Measurements from ENCODE around the gene TNNI3.
A peak's percentile ranks its signal among the peaks of the same experiment; 100 is the strongest.
"Not testable (repeated sequence)": the region's sequence is repeated elsewhere in the genome, so short reads cannot be mapped to it uniquely, and the experiment has no call there.

The TNNI3 gene

DNA sequence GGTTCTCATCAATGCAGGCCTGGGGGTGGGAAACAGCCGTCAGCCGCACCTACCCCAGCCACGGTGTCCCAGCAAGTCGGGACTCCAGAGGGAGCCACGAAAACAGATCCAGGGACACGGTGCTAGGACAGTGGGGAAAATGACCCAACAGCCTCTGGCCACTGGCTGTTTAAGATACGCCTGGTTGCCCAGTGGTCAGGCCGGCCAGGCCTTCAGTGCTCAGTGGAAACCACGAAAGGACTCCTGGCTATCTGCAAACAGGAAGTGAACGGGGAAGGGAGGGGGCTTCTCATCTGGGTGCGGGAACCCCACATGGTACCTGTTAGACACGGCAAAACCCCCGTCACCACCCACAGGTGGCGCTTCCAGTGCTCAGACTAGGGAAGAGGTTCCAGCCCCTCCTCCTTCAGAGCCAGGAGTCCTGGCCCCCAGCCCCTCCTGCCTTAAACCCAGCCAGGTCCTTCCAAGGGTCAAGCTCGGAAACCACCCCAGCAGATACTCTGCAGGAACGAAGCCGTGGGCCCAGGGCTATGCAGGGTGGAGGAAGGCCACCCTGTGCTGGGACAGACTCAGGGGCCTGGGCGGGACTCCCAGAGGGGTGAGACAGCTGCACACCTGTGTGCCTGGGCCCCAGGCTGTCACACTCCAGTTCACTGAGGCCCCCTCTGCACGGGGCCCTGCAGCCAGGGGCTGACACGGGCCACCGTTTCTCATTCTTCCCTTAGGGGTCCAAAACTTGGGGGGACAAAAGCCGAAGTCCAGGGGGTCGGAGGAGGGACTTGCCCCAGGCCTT is 44.6 kb downstream of the TNNI3 start:
- peak; percentile 75 for DNase-seq (ENCODE audit: low spot score)

DNA sequence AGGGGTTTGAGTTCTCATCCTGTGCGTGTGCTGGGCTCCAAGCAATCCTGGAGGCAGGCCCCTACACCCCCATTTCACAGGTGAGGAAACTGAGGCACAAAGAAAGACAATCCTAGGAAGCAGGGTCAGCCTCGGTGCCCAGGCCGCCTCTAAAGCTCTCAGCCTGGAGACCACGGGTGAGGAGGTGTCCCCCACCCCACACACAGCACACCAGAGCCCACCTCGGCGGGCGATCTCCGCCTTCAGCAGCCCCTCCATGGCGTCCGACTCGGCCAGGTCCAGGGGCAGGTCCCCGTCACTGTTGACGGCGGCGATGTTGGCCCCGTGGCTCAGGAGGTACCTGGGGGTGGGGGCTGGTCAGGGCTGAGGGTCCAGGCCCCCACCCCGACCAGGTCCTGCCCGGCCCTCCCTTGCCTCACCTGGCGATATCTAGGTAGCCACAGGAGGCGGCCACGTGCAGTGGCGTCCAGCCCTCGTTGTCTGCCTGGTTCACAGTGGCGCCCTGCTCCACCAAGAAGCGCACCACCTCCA is 45.2 kb downstream of the TNNI3 start:
- DNase-seq (ENCODE audit: low spot score): no peak

DNA sequence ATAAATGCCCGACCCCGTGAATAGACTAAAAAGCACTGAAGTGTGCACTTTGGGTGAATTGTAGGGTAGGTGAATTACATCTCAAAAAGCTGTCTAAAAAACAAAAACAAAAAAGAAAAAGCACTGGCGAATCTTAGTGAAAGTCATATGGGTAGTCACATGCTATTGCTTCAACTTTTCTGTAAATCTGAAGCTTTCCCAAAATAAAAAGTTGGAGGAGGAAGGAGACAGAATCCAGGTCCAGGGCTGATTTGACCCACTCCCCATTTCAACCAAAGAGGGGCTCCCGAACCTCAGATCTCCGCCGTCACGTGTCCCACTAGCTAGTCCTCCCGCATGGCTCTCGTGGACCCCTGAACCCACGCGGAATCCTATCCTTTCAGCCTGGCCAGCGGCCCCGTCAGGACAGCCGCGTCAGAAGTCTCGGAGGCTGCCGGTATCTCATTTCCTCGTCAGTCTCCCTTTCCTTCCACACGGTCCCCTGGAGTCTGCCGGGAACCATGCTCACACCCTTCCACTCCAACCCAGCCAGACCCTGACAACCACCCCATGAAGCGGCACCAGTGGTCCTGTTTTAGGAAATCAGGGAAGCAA is 46.2 kb downstream of the TNNI3 start:
- DNase-seq (ENCODE audit: low spot score): no peak

DNA sequence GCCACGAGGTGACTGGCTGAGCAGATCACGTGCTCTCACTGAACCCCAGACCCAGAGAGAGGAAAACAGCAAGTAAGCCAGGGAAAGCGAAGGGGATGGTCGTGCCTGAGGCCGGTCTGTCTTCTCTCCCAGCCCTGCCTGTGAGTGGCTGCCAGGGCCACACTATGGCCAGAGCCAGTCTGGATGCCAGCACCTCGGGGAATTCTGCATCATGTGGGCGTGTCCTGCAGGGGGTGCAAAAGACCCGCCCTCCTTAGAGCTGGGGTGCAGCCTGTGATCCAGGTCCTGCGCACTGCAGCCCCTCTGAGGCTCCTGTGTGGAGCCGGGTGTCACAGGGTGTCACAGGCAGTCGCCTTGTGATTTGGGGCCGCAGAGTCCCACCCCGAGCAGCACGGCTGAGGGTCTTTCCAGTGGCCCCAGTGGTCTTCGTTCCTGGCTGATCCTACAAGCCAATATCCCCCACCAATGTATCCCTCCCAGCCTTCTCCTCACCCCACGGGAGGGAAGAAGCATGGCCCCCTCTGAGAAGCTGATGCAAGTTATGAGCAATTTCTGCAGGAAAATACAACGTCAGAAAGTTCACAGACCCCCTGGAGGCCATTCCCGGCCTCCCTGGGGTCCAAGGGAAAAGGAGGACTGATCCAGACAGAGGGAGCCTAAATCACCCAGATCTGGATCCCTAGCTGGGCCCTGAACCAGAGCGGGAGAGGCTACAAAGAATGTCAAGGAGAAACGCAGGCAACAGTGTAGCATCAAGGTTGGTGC is 47.8 kb downstream of the TNNI3 start:
- no peak for DNase-seq (ENCODE audit: low spot score)

DNA sequence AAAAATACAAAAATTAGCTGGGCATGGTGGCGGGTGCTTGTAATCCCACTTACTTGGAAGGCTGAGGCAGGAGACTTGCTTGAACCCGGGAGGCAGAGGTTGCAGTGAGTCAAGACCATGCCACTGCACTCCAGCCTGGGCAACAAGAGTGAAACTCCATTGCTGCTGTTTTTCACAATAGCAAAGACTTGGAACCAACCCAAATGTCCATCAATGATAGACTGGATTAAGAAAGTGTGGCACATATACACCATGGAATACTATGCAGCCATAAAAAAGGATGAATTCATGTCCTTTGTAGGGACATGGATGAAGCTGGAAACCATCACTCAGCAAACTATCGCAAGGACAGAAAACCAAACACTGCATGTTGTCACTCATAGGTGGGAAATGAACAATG is 50.3 kb downstream of the TNNI3 start:
- not testable (repeated sequence) for DNase-seq (ENCODE audit: low spot score)

DNA sequence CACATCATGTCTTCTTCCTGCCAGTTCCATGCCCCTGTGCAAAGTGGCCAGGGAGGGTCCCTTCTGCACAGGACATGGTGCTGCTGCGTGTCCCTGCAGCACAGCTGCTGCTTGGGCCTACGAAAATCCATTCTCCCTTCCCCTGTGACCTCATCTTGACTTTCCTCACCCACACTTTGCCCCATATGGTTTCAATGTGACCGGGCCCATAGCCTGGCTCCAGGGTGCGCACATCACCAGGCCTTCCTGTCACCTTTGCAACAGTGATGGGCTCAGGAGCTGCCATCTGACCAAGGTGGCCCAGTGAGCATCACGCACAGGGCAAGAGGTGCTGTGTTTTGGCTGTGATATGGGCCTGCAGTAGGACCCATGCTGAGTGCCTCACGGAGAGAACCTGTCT is 50.9 kb downstream of the TNNI3 start:
- DNase-seq (ENCODE audit: low spot score): no peak

DNA sequence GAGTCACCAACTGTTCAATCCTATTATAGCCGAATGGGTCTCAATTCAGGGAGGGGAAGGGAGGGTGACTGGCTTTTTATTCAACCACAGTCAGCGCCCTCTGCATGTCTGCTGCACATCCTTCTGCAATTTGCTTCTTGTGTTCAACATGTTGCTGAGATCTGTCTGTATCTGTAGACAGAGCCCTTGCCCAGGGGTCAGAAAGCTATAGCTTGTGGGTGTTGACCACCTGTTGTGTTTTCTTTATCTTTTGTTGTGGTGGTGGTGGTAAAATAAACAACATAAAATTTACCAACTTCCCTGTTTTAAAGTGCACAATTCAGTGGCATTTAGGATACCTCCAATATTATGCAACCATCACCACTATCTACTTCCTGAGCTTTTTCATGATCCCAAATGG is 52.3 kb downstream of the TNNI3 start:
- no peak for DNase-seq (ENCODE audit: low spot score)

DNA sequence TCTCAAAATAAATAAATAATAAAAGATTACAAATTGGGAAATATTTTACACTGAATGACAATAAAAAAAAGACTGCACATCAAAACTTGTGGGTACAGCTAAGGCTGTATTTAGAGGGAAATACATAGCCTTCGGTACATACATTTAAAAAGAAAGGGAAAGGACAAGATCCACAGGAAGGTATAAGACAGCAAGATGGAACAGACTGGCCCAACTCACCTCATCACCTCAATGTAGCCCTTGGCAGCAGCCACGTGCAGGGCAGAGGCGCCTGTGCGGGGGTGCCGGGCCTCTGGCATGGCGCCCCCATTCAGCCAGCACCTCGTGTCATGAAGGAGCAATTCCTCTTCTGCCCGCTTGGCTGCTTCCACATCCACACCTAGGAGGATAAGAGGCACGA is 54.3 kb downstream of the TNNI3 start:
- no peak for DNase-seq (ENCODE audit: low spot score)

Data from NAMALWA (cell line).